Neural progenitor cell (in vitro differentiated cells): Measurements from ENCODE around the gene PHACTR1. TPM values are rescaled to one million over a fixed set of nuclear protein-coding genes. Genes with fewer than 3 reads are reported as not detected.

Experiments used
- DNase-seq: peaks from one replicate; pipeline ENCODE4 v3.0.0-alpha.2; 2016; ENCODE audit warnings: low spot score
- H2AFZ ChIP-seq: fragments of 200-600 bp; sonication (generic); replicated peaks from 2 replicates; pipeline ENCODE4 v1.6.1; 2016; ENCODE audit warnings: antibody characterized with exemption
- H3F3A ChIP-seq: fragments of 200-600 bp; sonication (generic); 2 replicates; pipeline ENCODE4 v1.6.1; 2016; ENCODE audit warnings: antibody characterized with exemption, low read depth
- H3K27ac ChIP-seq: fragments of 200-600 bp; sonication (generic); 2 replicates; pipeline ENCODE4 v1.5.1; 2016; ENCODE audit warnings: mild to moderate bottlenecking
- H3K27me3 ChIP-seq: fragments of 200-600 bp; sonication (generic); 2 replicates; pipeline ENCODE4 v1.6.1; 2016; ENCODE audit warnings: mild to moderate bottlenecking, moderate library complexity
- H3K36me3 ChIP-seq: fragments of 200-600 bp; sonication (generic); 2 replicates; pipeline ENCODE4 v1.5.1; 2016
- H3K4me1 ChIP-seq: fragments of 200-600 bp; sonication (generic); 2 replicates; pipeline ENCODE4 v1.6.1; 2016; ENCODE audit warnings: mixed run types
- H3K4me2 ChIP-seq: fragments of 200-600 bp; sonication (generic); 2 replicates; pipeline ENCODE4 v1.6.1; 2016
- H3K4me3 ChIP-seq: fragments of 200-600 bp; sonication (generic); 2 replicates; pipeline ENCODE4 v1.5.1; 2016
- H3K79me2 ChIP-seq: fragments of 200-600 bp; sonication (generic); 2 replicates; pipeline ENCODE4 v1.6.1; 2016; ENCODE audit warnings: low read depth
- H3K9ac ChIP-seq: fragments of 200-600 bp; sonication (generic); 2 replicates; pipeline ENCODE4 v1.6.1; 2016
- H3K9me3 ChIP-seq: fragments of 200-600 bp; sonication (generic); 2 replicates; pipeline ENCODE4 v1.5.1; 2016; ENCODE audit warnings: low read depth
- H4K20me1 ChIP-seq: fragments of 200-600 bp; sonication (generic); 2 replicates; pipeline ENCODE4 v1.6.1; 2016; ENCODE audit warnings: low read depth
- H3K27ac Mint-ChIP-seq: 3 replicates; pipeline ENCODE4 v1.8.0; 2021; ENCODE audit warnings: mixed read lengths
- H3K27me3 Mint-ChIP-seq: 2 replicates; pipeline ENCODE4 v1.8.0; 2022; ENCODE audit warnings: low read depth, mild to moderate bottlenecking, inconsistent platforms, moderate library complexity, mixed read lengths; ENCODE audit not compliant: insufficient read depth
- H3K36me3 Mint-ChIP-seq: 3 replicates; pipeline ENCODE4 v1.8.0; 2021; ENCODE audit warnings: mixed read lengths
- H3K4me1 Mint-ChIP-seq: 3 replicates; pipeline ENCODE4 v1.8.0; 2021; ENCODE audit warnings: mixed read lengths
- H3K4me3 Mint-ChIP-seq: 3 replicates; pipeline ENCODE4 v1.8.0; 2021; ENCODE audit warnings: mild to moderate bottlenecking, moderate library complexity, mixed read lengths
- H3K9me3 Mint-ChIP-seq: 3 replicates; pipeline ENCODE4 v1.8.0; 2020; ENCODE audit warnings: mixed read lengths
- EZH2 ChIP-seq: fragments of 200-600 bp; sonication (generic); IDR thresholded peaks from 2 replicates; pipeline ENCODE4 v1.6.1; 2017; ENCODE audit warnings: antibody characterized with exemption, mild to moderate bottlenecking, moderate library complexity
- EZH2phosphoT487 ChIP-seq: fragments of 200-600 bp; sonication (generic); IDR thresholded peaks from 2 replicates; pipeline ENCODE4 v1.6.1; 2017; ENCODE audit warnings: antibody characterized with exemption
- total RNA-seq: library from RNA; depleted of rRNA; stranded (reverse); fragments of >200 nt; gene quantifications from 2 replicates; pipeline ENCODE4 v1.2.3, GENCODE V29; 2015; ENCODE audit warnings: low replicate concordance
- TF ChIP-seq, protein P1 (sequence below): fragments of 200-600 bp; sonication (generic); IDR thresholded peaks from 2 replicates; pipeline ENCODE4 v1.5.1; 2017; ENCODE audit warnings: antibody characterized with exemption, mild to moderate bottlenecking

PHACTR1 gene
- total RNA-seq, 1 donor from 2014 or later = 2.4 TPM

DNA sequence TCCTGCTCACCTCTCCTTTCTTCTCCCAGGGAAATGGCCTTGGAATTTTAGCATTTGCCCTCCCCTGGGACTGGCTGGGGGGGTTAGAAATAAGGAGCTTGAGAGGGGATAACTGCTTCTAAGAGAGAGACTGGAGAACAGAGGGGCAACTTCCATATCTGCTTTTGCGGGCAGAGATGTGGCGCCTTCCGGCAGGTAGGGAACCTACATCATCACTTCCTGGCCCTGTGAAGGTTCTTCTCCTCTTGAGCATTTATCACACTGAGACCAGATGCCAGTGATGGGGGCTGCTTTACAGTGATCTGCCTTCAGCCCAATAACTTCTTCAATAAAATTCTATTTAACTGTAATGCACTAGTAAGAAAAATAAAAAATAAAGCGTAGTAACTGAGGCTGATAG lies 563.7 kb downstream of the PHACTR1 start:
- Histone ChIP-seq H3K4me1 (no peaks in the 10 kb centered on the region), H3K27me3 (no peaks in the 10 kb centered on the region), H3K4me3 (no peak overlapping the region), H3K36me3 (no peaks in the 10 kb centered on the region), H3K4me2 (no peak overlapping the region), H3K9ac (no peak overlapping the region), H3K9me3 (no peaks in the 10 kb centered on the region), H3K27ac (no peak overlapping the region), H3F3A (no peaks in the 10 kb centered on the region), H3K79me2 (no peaks in the 10 kb centered on the region), H4K20me1 (no peaks in the 10 kb centered on the region), H2AFZ (no peak overlapping the region)
- H3K36me3 Mint-ChIP-seq = peaks cover 10% of the 10 kb centered on the region
- H3K4me1 Mint-ChIP-seq = no peaks in the 10 kb centered on the region
- H3K4me3 Mint-ChIP-seq = no peak overlapping the region
- no peaks in the 10 kb centered on the region for H3K9me3 Mint-ChIP-seq
- TF ChIP-seq EZH2phosphoT487 (no peak), EZH2 (no peak)
- TF ChIP-seq, protein P1, sequence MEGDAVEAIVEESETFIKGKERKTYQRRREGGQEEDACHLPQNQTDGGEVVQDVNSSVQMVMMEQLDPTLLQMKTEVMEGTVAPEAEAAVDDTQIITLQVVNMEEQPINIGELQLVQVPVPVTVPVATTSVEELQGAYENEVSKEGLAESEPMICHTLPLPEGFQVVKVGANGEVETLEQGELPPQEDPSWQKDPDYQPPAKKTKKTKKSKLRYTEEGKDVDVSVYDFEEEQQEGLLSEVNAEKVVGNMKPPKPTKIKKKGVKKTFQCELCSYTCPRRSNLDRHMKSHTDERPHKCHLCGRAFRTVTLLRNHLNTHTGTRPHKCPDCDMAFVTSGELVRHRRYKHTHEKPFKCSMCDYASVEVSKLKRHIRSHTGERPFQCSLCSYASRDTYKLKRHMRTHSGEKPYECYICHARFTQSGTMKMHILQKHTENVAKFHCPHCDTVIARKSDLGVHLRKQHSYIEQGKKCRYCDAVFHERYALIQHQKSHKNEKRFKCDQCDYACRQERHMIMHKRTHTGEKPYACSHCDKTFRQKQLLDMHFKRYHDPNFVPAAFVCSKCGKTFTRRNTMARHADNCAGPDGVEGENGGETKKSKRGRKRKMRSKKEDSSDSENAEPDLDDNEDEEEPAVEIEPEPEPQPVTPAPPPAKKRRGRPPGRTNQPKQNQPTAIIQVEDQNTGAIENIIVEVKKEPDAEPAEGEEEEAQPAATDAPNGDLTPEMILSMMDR = no peak
- no peaks in the 10 kb centered on the region for H3K27me3 Mint-ChIP-seq
- no peak for DNase-seq
- H3K27ac Mint-ChIP-seq = no peak overlapping the region

- peaks cover 22% of the 10 kb centered on the region for H3K36me3 Mint-ChIP-seq
- H3K4me2 ChIP-seq = no peak overlapping the region
- H3K4me1 ChIP-seq = no peaks in the 10 kb centered on the region
- DNase-seq = no peak
- peaks cover 3% of the 10 kb centered on the region for H3K9me3 Mint-ChIP-seq
- no peaks in the 10 kb centered on the region for H3K27me3 ChIP-seq
- no peak overlapping the region for H3K27ac Mint-ChIP-seq
- no peaks in the 10 kb centered on the region for H4K20me1 ChIP-seq
- no peak overlapping the region for H3K9ac ChIP-seq
- H3K27ac ChIP-seq = no peak overlapping the region
- no peaks in the 10 kb centered on the region for H3K9me3 ChIP-seq
- no peak overlapping the region for H3K4me3 ChIP-seq
- peaks cover 6% of the 10 kb centered on the region for H3K27me3 Mint-ChIP-seq
- no peaks in the 10 kb centered on the region for H3K4me1 Mint-ChIP-seq
- no peak overlapping the region for H3K4me3 Mint-ChIP-seq
- TF ChIP-seq EZH2phosphoT487 (no peak), EZH2 (no peak)
- TF ChIP-seq, protein P1 = no peak
- H3K36me3 ChIP-seq = no peaks in the 10 kb centered on the region
- H2AFZ ChIP-seq = no peak overlapping the region
- H3F3A ChIP-seq = no peaks in the 10 kb centered on the region
- H3K79me2 ChIP-seq = no peaks in the 10 kb centered on the region
Observed at GRCh38 chr6:13281686-13282085, 565.1 kb downstream of the PHACTR1 start.

DNA sequence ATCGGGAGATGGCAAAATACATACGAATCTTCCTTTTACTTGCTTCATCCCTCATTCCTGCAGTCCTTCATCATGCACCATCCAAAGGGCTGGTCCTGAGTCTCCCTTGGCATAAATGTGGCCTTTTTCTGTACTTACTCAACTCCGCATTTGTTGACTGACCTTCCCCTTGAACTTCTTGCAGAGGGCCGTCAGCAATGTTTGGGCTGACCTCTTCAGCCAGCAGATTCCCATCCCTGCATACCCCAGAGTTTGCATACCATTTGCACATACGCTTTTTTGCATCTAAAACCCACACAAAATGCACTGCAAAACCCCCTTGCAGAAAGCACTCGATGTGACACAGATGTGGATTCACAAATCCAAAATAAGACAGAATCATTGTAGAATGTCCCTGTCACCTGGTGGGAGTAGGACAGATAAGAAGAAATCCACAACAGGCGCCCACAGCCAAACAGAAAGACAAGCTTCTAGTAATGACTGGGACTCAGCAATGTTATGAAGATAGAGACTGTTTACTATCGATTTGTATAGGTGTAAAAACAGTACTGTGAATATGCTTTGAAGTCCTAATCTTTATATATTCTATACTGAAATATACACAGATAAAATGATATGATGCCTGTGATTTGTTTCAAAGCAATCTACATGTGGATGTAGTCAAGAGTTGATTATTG lies 566.0 kb downstream of the PHACTR1 start:
- no peak overlapping the region for H3K4me2 ChIP-seq
- no peak overlapping the region for H3K27ac Mint-ChIP-seq
- H3K79me2 ChIP-seq = no peaks in the 10 kb centered on the region
- H3K9ac ChIP-seq = no peak overlapping the region
- H3K27me3 ChIP-seq = no peaks in the 10 kb centered on the region
- no peaks in the 10 kb centered on the region for H4K20me1 ChIP-seq
- no peaks in the 10 kb centered on the region for H3K4me1 ChIP-seq
- H3K4me3 ChIP-seq = no peak overlapping the region
- H3K4me1 Mint-ChIP-seq = no peaks in the 10 kb centered on the region
- DNase-seq = no peak
- TF ChIP-seq EZH2phosphoT487 = no peak
- TF ChIP-seq EZH2 = no peak
- H3K9me3 ChIP-seq = no peaks in the 10 kb centered on the region
- no peak overlapping the region for H3K27ac ChIP-seq
- H3K36me3 Mint-ChIP-seq = peaks cover 29% of the 10 kb centered on the region
- no peak overlapping the region for H3K4me3 Mint-ChIP-seq
- H3K9me3 Mint-ChIP-seq = peaks cover 9% of the 10 kb centered on the region
- H3K36me3 ChIP-seq = peaks cover 6% of the 10 kb centered on the region
- no peak overlapping the region for H2AFZ ChIP-seq
- peaks cover 6% of the 10 kb centered on the region for H3K27me3 Mint-ChIP-seq
- no peaks in the 10 kb centered on the region for H3F3A ChIP-seq

- Histone ChIP-seq H3K9ac (no peak overlapping the region), H3K27me3 (no peaks in the 10 kb centered on the region), H3K79me2 (no peaks in the 10 kb centered on the region), H3K4me1 (no peaks in the 10 kb centered on the region), H2AFZ (no peak overlapping the region), H3K4me2 (no peak overlapping the region), H3K36me3 (peaks cover 6% of the 10 kb centered on the region), H4K20me1 (no peaks in the 10 kb centered on the region), H3K27ac (no peak overlapping the region), H3K9me3 (no peaks in the 10 kb centered on the region), H3K4me3 (no peak overlapping the region), H3F3A (no peaks in the 10 kb centered on the region)
- Mint-ChIP-seq H3K27me3 (peaks cover 6% of the 10 kb centered on the region), H3K27ac (no peak overlapping the region), H3K9me3 (peaks cover 16% of the 10 kb centered on the region), H3K36me3 (peaks cover 30% of the 10 kb centered on the region), H3K4me1 (no peaks in the 10 kb centered on the region), H3K4me3 (no peak overlapping the region)
- TF ChIP-seq, protein P1 = no peak
- no peak for TF ChIP-seq EZH2phosphoT487
- no peak for TF ChIP-seq EZH2
- DNase-seq = no peak
Observed at GRCh38 chr6:13283331-13283730, 566.8 kb downstream of the PHACTR1 start.
